Body of pancreas (tissue), 4 donors: ENCODE data around the gene RHOT2.

Experiments used
- POLR2A ChIP-seq, 3 donors: fragments of 450-650 bp; IDR thresholded peaks; one replicate each; pipeline ENCODE4 v1.6.1; 2016; ENCODE audit warnings: antibody characterized with exemption in 3 of 3, mild to moderate bottlenecking in 2 of 3
- TF ChIP-seq, protein P1 (sequence below), 7 experiments: fragments of 450-650 bp in 4 of 7; fragments of 200-600 bp in 3 of 7; sonication (generic) in 3 of 7; IDR thresholded peaks; one replicate each; pipeline ENCODE4 v1.5.1; 2016 to 2019; ENCODE audit warnings: antibody characterized with exemption in 7 of 7

DNA sequence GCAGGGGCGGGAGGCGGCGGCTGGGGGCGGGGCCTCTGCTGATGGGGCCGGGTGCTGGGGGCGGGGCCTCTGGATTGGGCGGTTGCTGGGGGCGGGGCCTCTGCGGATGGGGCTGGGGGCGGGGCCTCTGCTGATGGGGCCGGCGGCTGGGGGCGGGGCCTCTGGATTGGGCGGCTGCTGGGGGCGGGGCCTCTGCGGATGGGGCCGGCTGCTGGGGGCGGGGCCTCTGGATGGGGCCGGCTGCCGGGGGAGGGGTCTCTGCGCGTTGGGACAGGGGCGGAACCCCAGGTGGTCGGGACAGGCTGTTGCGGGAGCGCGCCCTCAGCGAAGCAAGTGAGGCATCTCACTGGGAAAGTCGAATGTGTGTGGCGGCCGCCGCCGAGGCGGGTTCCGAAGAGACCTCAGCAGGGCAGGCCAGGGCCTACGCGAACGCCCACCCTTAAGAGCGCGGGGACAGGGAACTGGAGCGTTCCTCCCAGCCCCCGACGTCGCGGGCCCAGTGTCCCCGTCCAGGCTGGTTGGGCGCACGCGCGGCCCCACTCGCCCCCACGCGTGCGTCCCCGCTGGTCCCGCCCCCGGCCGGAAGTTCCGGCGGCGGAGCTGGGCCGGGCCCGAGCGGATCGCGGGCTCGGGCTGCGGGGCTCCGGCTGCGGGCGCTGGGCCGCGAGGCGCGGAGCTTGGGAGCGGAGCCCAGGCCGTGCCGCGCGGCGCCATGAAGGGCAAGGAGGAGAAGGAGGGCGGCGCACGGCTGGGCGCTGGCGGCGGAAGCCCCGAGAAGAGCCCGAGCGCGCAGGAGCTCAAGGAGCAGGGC is 12.1 kb downstream of the RHOT2 start, which contains the start of gene STUB1:
- TF ChIP-seq, protein P1, sequence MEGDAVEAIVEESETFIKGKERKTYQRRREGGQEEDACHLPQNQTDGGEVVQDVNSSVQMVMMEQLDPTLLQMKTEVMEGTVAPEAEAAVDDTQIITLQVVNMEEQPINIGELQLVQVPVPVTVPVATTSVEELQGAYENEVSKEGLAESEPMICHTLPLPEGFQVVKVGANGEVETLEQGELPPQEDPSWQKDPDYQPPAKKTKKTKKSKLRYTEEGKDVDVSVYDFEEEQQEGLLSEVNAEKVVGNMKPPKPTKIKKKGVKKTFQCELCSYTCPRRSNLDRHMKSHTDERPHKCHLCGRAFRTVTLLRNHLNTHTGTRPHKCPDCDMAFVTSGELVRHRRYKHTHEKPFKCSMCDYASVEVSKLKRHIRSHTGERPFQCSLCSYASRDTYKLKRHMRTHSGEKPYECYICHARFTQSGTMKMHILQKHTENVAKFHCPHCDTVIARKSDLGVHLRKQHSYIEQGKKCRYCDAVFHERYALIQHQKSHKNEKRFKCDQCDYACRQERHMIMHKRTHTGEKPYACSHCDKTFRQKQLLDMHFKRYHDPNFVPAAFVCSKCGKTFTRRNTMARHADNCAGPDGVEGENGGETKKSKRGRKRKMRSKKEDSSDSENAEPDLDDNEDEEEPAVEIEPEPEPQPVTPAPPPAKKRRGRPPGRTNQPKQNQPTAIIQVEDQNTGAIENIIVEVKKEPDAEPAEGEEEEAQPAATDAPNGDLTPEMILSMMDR (IDR thresholded peaks at IDR 0.05), result no peak
- peak; percentile 35 to 57 (median 41) for TF ChIP-seq POLR2A (IDR thresholded peaks at IDR 0.05)
